ENCODE data around the gene FXYD6.

The FXYD6 gene

DNA sequence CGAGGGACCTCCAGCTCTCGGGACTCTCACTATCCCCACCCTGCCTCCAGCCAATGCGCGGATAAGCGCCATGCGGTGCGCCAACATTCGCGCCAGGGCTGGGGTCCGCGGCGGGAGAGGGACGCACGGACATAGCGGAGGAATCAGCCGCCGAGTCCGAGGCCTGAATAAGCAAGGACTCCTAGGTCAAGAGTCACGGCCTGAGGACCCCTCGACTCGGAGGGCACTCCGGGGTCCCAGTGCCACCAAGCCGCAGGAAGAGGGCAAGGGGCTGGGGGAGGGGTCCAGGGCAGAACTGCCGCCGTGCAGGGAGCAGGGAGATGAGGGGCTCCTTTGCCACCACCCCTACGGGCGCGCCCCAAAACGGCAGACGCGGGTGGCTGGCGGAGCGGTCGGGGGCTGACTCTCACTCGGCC, 80.0 kb downstream of the FXYD6 start:
- DNase-seq (ENCODE audit: extremely low read depth in 1 of 2, low read depth in 1 of 2), result no peak

GRCh38 chr11:117795638-117796455, 80.6 kb downstream of the FXYD6 start:
- DNase-seq (ENCODE audit: extremely low read depth in 1 of 2, low read depth in 1 of 2), result no peak

DNA sequence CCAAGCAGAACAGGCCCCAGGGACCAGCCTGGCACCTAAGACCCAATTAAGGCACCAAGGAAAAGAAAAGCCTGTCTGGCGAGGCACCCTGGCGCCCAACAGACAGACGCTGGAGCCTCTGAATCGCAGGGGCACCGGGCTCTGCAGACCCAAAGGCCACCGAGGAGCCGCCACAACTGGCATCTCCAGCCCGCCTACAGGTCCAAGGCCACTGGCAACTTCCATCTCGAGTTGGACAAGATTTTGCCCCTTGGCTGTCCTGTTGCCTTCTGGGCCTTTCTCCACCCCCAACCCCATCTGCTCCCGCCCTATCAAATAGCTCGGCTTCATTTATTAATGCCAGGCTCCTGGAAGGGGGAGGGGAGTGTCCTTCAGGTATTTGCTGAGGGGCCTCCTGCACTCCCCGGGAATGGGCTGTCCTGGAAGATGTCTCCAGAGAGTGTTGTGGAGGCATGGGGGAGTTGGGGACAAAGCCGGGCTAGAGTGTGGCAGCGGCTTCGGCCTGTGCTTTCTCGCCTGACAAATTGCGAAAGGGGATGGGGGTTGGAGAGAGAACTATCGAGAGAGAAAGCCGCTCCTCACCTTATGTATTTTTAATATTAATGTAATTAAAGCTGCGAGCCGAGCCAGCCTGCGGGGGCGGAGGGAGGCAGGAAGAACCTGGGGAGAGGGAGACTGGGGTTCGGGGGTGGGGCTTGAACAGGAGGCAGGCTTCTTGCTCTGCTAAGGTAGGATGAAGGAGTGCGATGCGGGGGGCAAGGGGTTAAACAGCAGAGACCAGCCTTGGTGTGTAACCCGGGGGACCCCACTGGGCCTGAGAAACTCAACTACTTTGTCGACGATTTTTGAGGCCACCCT, 81.5 kb downstream of the FXYD6 start:
- no peak for DNase-seq (ENCODE audit: extremely low read depth in 1 of 2, low read depth in 1 of 2)

DNA sequence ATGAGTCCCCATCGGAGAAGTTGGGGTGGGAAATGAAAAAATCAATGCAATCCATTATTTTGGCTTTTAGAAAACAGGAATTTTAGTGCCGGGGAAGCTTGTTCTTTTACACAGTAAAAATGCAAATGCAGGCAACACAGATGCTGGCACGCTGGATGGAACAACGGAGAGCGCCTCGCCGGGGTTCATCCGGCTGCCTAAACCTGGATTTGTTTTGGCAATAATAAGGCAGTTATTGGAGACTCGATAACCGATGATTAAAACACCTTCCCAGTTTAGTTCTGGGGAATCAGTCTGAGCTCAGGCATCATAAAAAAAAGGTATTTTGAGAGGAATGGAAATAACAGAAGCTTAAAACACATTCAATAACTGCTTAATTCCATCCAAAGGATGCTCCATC, 82.3 kb downstream of the FXYD6 start:
- DNase-seq (ENCODE audit: extremely low read depth in 1 of 2, low read depth in 1 of 2), result no peak

GRCh38 chr11:117793583-117793982, 82.9 kb downstream of the FXYD6 start:
- no peak for DNase-seq (ENCODE audit: extremely low read depth in 1 of 2, low read depth in 1 of 2)

DNA sequence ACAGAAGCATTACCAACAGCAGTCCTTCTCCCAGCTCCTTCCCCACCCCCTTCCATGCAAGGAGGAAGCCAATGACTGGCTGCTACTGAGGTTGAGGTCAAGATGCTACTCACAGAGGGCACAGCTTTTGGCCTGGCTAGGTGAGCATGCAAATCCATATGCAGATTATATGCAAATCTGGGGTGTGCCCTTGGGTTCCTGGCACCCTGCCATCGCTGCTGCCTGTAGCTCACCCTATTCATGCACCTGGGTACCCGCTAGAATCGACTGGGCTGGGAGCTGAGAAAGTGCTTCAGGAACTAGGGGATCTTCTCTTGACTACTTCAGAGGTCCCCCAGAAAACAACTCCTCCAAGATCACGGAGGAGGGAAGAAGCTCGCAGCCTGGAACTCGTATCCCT, 83.5 kb downstream of the FXYD6 start:
- DNase-seq (ENCODE audit: extremely low read depth in 1 of 2, low read depth in 1 of 2), result no peak

GRCh38 chr11:117792241-117792640, 84.2 kb downstream of the FXYD6 start:
- DNase-seq (ENCODE audit: extremely low read depth in 1 of 2, low read depth in 1 of 2), result no peak

- DNase-seq (ENCODE audit: extremely low read depth in 1 of 2, low read depth in 1 of 2), result no peak
Measured at GRCh38 chr11:117790279-117790678, 86.2 kb downstream of the FXYD6 start.

DNA sequence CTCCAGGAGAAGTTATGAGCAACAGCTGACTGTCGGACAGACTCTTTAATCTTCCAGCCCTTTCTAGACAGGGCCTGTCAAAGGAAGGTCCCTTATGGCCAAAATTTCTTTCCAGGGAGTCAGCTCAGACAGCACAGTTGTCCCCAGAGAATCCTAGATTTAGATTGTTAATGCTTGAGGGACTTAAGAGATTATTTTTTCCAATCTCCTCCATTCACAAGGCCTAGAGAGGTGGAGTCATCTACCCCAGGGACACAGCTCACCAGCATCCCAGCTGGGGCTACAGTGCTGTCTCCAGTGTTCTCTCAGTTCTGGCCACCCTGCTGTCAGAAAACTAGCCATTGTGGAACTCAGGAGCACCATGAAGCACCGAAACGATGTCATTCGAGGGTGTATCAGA, 87.2 kb downstream of the FXYD6 start:
- no peak for DNase-seq (ENCODE audit: extremely low read depth in 1 of 2, low read depth in 1 of 2)
